ENCODE measurements around the gene RBFOX2.
A peak's percentile ranks its signal among the peaks of the same experiment; 100 is the strongest.

RBFOX2 gene

DNA sequence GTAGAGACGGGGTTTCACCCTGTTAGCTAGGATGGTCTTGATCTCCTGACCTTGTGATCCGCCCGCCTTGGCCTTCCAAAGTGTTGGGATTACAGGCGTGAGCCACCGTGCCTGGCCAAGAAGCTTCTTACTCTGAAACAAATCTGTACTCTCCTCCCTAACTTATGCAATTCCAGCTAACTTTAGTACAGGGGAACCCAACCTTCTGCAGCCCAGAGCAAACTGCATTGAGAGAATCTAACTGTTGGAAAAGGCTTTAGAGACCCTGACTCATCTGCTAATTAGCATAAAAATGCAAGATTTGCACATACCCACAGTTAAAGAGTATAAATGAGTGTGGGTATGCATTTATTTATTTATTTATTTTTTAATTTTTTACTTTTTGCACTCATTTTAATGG, 246.1 kb downstream of the RBFOX2 start:
- no peak for DNase-seq (ENCODE audit: low spot score)

DNA sequence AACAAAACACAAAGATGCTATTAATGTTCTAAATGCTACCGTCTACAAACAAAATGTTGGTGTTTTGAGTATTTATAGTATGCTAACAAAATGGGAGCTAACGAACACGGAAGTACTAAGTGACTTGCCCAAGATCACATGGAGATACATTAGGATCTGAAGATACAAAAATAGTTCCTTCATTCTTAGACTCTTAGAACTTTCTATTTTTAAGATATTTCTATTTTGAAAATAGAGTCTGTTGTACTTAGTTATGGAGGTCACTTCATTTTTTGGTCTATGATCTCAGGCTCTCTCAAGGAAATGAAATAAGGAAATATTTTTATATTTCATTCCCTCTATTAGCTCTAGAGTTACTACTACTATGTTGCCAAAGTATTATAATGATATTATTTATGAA, 246.7 kb downstream of the RBFOX2 start:
- DNase-seq (ENCODE audit: low spot score), result no peak

GRCh38 chr22:35777335-35777975, 251.2 kb downstream of the RBFOX2 start:
- DNase-seq (ENCODE audit: low spot score), result no peak

- no peak for DNase-seq (ENCODE audit: low spot score)
Measured at GRCh38 chr22:35775339-35775738, 253.3 kb downstream of the RBFOX2 start.

- DNase-seq (ENCODE audit: low spot score), result no peak
Measured at GRCh38 chr22:35769974-35770373, 258.6 kb downstream of the RBFOX2 start.

DNA sequence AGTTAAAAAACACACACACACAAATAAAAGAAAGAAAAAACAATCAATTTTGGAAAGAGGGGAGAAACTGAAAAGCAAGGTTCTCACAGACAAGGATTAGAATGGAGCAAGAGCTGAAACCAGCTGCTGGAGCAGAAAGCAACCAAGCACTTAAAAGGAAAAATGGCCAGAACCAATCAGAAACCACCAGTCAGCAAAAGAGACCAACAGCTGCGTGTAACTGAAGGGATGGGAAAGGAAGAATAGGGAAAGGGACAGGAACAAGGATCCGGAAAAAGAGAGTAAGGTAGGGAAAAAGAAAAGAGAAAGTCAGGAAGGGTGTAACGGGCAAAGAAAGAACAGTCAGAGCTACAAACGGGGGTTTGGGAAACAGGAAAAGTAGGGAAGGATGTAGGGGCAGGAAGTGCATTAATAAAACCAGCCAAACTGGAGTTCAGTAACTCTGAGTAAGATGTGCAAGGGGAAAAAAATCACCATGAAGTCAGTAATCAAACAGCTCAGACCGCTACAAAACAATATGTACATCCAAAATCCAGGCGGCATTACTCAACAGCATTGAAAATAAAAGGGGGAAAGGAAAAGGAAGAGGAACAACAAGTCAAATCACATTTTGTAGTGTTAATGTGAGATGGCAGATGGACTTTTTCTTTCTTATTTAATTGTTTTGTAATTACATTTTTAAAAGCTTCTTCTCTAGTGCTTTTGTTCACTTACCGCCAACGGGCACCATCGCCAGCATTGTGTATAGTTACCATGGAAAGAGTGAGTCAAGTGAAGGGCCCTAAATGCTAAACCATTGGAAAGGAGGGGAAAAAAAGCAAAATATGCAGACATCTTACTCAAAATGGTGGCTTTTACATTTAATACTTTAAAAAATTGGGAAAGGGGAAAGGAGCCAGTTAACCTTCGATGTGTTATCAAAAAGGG, 261.7 kb downstream of the RBFOX2 start:
- no peak for DNase-seq (ENCODE audit: low spot score)

DNA sequence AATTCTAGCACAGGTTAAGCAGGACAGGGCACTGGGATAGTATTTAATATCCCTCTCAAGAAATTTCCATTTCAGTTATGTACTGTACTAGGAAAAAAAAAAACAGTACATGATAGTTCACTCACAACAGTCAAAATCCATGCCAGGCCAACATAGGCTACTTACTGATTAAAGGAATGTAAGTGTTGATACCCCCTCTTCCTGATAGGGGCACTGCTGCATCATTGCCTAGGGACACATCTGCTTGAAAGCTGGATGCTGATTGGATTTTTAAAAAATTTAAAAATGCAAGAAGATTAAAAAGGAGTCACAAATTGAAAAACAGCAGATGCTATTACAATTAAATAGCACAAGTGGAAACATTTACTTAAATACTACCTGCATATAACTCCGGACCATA, 267.6 kb downstream of the RBFOX2 start:
- DNase-seq (ENCODE audit: low spot score), result no peak

DNA sequence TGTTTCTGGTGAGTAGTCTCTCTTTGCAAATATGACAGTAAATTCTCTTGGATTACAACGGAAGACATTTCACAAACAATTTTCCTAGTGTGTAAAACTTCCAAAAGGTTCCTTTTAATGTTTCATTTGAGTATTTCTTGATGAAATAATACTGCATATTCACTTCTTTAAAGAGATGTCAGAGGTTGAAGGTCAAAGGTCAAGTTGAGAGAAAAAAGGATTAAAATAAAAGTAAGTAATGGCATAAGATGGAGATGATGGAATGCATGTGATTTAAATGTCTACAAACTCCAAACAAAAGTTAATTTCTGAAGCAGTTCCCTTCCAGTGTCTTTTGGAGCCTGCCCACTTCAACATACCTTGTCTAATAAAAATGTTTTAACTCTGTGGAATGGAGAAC, 270.2 kb downstream of the RBFOX2 start:
- no peak for DNase-seq (ENCODE audit: low spot score)

- no peak for DNase-seq (ENCODE audit: low spot score)
Measured at GRCh38 chr22:35756722-35757121, 271.9 kb downstream of the RBFOX2 start.

DNA sequence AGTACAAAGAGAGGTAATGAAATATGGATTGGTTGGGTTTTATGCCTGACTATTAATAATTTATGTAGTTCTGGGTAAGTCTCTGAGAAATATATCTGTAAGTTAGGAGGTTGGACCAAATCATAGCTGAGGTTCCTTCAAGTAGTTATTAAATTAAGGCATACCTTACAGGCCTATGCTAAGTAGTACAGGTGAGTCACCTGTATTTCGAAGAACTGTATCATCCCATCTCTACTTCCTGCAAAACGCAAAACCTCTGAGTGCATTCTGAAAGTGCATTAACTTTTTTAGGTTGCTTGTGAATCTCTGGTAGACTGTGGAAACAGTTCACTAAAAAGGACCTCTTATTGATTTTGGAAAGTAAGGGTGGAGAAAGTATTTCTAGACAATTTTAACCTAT, 273.9 kb downstream of the RBFOX2 start:
- DNase-seq (ENCODE audit: low spot score), result no peak

DNA sequence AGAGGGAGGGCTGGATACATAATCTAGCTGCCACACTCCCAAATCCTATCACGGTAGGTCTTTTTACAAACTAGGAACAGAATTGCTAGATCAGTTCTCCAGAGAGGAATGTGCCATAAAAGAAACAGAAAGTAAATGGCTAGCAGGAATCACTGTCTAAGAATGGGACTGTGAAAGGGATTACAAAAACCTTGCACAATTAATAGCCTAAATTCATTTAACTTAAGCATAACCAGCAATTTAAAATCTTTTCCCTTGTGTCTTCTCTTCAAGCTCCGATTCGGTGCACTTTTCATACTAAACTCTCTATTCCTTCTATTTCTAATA, 275.8 kb downstream of the RBFOX2 start:
- DNase-seq (ENCODE audit: low spot score), result no peak

- DNase-seq (ENCODE audit: low spot score), result no peak
Measured at GRCh38 chr22:35752006-35752862, 276.4 kb downstream of the RBFOX2 start.

GRCh38 chr22:35749808-35750207, 278.8 kb downstream of the RBFOX2 start:
- DNase-seq (ENCODE audit: low spot score), result no peak

DNA sequence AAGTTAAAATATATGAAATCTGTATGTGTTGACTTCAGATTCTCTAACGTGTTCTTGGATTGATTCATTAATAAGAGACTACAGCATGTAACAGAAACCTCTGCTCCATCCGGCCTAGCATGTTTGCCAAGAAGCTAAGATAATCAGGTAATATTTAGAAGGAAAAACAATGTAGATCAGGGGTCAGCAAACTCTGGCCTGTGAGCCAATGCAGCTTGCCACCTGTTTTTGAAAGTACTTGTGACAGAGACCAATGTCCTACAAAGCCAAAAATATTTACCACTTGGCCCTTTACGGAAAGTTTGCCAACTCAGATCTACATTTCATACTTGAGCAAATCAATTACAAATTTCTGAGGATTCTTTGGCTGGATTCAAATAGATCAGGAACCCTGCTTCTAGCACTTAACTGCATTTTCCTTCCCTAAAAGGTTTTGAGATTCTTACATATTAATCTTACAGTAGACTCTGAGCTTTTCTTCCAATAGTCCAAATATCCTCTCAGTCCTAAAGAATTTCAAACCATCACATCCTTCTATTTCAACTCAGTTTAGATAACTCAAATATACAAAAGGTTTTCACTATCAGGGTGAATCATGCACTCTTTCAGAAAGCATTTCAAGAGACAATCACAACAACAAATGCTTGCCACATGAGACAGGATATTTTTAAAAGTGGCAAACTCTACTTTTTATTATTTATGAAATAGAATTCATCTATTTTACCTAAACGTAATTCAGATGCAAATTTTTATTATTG, 281.5 kb downstream of the RBFOX2 start:
- no peak for DNase-seq (ENCODE audit: low spot score)

GRCh38 chr22:35746248-35746647, 282.4 kb downstream of the RBFOX2 start:
- DNase-seq (ENCODE audit: low spot score), result no peak

- no peak for DNase-seq (ENCODE audit: low spot score)
Measured at GRCh38 chr22:35743326-35743860, 285.2 kb downstream of the RBFOX2 start.

- peak; percentile 25 for DNase-seq (ENCODE audit: low spot score)
Measured at GRCh38 chr22:35742342-35743100, 286.1 kb downstream of the RBFOX2 start.

- DNase-seq (ENCODE audit: low spot score), result no peak
Measured at GRCh38 chr22:35740616-35741015, 288.0 kb downstream of the RBFOX2 start.

DNA sequence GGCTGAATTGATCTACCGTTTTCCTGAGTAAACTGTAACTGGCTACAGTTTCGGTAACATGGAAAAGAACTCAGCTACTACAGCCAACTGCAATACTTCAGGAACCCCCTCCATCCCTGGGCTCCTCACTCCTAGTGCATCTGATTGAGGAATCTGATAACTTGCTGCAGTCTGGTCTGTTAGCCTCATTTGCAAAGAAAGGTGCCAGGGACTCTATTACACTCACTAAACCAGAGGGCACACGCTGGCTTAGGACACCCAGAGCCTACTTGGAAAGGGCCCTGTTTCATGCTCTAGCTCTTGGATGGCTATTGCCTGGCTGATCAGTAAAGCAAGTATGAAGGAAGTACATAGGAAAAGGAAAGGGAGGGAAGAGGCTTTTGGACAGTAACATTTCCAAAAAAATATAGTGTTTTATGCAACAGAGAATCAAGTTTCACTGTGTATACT, 288.7 kb downstream of the RBFOX2 start:
- DNase-seq (ENCODE audit: low spot score), result no peak
